ENCODE results near the gene S100A3. TPM values are rescaled to one million over a fixed set of nuclear protein-coding genes. Genes with fewer than 3 reads are reported as not detected.

Gene S100A3
- total and polyA plus RNA-seq, 2 of the 8 experiments (the other 6 are each of a cell fraction or from before 2014, with no cell fraction given) = 0.26 to 0.47 TPM

DNA sequence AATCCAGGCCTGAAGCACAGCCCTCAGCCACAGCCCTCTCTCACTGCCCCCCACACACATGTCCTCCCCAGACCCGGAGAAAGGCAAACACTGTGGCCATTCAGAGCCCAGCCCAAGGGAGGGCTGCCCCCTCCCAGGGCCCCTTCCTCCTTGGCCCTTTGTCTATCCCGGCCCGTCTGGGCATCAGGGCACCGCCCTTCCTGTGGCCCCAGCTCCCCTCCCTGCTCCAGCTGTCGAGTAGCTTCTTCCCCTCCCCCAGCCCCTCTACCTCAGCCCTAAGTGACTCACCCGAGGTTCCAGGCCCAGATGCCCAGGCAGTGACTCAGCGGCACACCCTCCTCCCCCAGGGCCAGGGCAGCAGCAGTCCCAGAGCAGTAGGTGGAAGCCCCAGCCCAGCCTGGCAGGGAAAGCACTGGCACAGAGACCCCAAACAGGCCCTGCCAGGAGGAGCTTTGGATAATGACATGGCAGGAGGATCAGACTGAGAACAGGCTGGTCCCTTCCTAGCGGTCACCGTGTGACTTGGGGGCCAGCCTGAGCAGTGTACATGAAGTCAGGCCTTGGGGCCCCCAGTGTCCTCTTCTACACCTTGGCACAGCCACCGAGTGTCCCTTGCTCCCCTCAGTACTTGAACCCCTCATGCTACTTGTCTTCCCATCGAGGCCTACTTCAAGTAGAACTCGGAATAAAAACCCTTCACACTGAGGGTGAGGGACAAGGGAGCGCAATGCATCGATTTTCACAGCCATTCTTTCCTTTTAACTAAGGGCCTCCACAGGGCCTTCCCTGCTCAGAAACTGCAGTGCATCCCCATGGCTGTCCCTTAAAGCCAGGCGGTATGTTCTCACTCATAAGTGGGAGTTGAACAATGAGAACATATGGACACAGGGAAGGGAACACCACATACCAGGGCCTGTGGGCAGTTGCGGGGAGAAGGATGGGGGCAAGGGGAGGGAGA lies 17.6 kb upstream of the S100A3 start (continued):
- TF ChIP-seq, protein P1, sequence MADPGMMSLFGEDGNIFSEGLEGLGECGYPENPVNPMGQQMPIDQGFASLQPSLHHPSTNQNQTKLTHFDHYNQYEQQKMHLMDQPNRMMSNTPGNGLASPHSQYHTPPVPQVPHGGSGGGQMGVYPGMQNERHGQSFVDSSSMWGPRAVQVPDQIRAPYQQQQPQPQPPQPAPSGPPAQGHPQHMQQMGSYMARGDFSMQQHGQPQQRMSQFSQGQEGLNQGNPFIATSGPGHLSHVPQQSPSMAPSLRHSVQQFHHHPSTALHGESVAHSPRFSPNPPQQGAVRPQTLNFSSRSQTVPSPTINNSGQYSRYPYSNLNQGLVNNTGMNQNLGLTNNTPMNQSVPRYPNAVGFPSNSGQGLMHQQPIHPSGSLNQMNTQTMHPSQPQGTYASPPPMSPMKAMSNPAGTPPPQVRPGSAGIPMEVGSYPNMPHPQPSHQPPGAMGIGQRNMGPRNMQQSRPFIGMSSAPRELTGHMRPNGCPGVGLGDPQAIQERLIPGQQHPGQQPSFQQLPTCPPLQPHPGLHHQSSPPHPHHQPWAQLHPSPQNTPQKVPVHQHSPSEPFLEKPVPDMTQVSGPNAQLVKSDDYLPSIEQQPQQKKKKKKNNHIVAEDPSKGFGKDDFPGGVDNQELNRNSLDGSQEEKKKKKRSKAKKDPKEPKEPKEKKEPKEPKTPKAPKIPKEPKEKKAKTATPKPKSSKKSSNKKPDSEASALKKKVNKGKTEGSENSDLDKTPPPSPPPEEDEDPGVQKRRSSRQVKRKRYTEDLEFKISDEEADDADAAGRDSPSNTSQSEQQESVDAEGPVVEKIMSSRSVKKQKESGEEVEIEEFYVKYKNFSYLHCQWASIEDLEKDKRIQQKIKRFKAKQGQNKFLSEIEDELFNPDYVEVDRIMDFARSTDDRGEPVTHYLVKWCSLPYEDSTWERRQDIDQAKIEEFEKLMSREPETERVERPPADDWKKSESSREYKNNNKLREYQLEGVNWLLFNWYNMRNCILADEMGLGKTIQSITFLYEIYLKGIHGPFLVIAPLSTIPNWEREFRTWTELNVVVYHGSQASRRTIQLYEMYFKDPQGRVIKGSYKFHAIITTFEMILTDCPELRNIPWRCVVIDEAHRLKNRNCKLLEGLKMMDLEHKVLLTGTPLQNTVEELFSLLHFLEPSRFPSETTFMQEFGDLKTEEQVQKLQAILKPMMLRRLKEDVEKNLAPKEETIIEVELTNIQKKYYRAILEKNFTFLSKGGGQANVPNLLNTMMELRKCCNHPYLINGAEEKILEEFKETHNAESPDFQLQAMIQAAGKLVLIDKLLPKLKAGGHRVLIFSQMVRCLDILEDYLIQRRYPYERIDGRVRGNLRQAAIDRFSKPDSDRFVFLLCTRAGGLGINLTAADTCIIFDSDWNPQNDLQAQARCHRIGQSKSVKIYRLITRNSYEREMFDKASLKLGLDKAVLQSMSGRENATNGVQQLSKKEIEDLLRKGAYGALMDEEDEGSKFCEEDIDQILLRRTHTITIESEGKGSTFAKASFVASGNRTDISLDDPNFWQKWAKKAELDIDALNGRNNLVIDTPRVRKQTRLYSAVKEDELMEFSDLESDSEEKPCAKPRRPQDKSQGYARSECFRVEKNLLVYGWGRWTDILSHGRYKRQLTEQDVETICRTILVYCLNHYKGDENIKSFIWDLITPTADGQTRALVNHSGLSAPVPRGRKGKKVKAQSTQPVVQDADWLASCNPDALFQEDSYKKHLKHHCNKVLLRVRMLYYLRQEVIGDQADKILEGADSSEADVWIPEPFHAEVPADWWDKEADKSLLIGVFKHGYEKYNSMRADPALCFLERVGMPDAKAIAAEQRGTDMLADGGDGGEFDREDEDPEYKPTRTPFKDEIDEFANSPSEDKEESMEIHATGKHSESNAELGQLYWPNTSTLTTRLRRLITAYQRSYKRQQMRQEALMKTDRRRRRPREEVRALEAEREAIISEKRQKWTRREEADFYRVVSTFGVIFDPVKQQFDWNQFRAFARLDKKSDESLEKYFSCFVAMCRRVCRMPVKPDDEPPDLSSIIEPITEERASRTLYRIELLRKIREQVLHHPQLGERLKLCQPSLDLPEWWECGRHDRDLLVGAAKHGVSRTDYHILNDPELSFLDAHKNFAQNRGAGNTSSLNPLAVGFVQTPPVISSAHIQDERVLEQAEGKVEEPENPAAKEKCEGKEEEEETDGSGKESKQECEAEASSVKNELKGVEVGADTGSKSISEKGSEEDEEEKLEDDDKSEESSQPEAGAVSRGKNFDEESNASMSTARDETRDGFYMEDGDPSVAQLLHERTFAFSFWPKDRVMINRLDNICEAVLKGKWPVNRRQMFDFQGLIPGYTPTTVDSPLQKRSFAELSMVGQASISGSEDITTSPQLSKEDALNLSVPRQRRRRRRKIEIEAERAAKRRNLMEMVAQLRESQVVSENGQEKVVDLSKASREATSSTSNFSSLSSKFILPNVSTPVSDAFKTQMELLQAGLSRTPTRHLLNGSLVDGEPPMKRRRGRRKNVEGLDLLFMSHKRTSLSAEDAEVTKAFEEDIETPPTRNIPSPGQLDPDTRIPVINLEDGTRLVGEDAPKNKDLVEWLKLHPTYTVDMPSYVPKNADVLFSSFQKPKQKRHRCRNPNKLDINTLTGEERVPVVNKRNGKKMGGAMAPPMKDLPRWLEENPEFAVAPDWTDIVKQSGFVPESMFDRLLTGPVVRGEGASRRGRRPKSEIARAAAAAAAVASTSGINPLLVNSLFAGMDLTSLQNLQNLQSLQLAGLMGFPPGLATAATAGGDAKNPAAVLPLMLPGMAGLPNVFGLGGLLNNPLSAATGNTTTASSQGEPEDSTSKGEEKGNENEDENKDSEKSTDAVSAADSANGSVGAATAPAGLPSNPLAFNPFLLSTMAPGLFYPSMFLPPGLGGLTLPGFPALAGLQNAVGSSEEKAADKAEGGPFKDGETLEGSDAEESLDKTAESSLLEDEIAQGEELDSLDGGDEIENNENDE (IDR thresholded peaks at IDR 0.05; ENCODE audit: insufficient replicate concordance, low read length) = no peak
- TF ChIP-seq PHF8 (conservative IDR thresholded peaks at IDR 0.05; ENCODE audit: low read depth, low read length) (no peak), SP2 (IDR thresholded peaks at IDR 0.05; ENCODE audit: low read length) (no peak), KDM1A (IDR thresholded peaks at IDR 0.05; ENCODE audit: borderline replicate concordance, low read length) (no peak), RNF2 (IDR thresholded peaks at IDR 0.05; ENCODE audit: borderline replicate concordance, low read depth, low read length, missing control alignments, poor library complexity, severe bottlenecking) (no peak)
- TF ChIP-seq, protein P2, sequence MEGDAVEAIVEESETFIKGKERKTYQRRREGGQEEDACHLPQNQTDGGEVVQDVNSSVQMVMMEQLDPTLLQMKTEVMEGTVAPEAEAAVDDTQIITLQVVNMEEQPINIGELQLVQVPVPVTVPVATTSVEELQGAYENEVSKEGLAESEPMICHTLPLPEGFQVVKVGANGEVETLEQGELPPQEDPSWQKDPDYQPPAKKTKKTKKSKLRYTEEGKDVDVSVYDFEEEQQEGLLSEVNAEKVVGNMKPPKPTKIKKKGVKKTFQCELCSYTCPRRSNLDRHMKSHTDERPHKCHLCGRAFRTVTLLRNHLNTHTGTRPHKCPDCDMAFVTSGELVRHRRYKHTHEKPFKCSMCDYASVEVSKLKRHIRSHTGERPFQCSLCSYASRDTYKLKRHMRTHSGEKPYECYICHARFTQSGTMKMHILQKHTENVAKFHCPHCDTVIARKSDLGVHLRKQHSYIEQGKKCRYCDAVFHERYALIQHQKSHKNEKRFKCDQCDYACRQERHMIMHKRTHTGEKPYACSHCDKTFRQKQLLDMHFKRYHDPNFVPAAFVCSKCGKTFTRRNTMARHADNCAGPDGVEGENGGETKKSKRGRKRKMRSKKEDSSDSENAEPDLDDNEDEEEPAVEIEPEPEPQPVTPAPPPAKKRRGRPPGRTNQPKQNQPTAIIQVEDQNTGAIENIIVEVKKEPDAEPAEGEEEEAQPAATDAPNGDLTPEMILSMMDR (IDR thresholded peaks at IDR 0.05; ENCODE audit: control extremely low read depth in 1 of 3, insufficient read depth in 1 of 3, low read depth in 1 of 3, low read length in 3 of 3) = no peak

All from H1 (cell line).